NCI-H1417 (cell line): ENCODE data around the gene TMEM52.

Experiments
- DNase-seq, 3 experiments: peaks; one replicate each; lab custom pipeline; 2025; lab: John Stamatoyannopoulos, UW

The TMEM52 gene

GRCh38 chr1:1918901-1919303 is at the start of gene TMEM52:
Gene TMEM52 (minus strand): TSS chr1:1919279. CDS start chr1:1919265, 14 bp downstream.
- DNase-seq: no peak

DNA sequence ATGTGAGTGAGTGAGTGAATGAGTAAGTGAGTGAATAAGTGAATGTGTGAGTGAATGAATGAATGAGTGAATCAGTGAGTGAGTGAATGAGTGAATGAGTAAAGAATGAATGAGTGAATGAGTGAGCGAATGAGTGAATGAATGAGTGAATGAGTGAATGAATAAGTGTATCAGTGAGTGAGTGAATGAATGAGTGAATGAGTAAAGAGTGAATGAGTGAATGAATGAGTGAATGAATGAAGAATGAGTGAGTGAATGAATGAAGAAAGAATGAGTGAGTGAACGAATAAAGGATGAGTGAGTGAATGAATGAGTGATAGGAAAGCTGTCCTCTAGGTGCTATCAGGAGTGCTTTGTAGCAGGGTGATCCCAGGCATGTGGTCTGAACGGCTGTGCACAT is 48.8 kb upstream of the TMEM52 start:
- DNase-seq: no peak

GRCh38 chr1:1967151-1967550 is 48.1 kb upstream of the TMEM52 start:
- no peak for DNase-seq

DNA sequence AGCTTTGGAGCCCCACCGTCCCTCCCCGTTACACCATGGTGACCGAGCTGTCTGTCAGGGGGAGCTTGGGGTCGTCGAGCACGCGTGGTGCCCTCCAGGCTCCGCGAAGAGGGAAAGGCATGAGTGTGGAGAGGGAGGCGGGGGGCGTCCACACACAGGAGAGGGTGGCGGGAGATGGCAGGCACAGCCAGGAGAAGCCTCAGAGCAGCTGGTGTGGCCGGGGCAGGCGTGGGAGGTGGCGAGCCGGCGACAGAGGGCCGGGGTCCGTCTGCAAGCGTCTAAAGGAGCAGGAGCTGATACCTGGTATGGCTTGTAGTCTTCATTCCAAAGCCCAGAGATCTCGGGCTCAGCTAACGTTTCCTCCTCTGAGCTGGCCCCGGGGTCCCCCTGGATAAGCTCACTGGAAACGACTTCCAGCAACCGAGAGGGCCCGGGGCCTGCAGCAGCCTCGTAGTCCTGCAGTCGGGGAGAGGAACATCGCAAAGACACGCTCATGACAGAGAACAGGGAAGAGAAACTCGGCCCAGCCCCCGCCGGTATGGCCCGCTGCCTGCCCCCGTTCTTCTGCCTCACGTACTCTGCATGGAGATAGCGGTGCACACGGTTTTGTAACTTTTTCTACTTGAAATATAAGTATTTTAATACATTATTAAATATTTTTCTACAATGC is 47.1 kb upstream of the TMEM52 start:
- no peak for DNase-seq

- no peak for DNase-seq
Observed at GRCh38 chr1:1965546-1965945, 46.5 kb upstream of the TMEM52 start.

- no peak for DNase-seq
Observed at GRCh38 chr1:1964811-1965210, 45.7 kb upstream of the TMEM52 start.

DNA sequence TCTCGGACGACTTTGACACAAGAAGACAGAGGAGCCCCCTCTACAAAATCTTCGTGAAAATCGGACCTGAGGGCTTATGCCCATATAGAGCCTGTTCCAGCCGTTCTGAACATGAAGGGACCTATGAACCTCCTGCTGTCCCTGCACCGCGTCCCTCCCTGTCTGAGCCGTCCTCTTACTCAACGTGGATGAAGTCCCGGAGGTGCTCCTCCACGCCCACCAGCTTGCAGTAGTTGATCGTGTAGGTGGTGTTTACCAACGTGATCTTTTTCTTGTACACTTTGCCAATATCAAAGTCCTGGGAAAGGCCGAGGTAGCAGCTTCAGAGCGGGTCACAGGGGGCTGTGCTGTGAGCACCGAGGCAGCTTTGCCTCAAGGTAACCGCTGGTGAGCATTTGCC is 44.5 kb upstream of the TMEM52 start:
- DNase-seq: no peak

GRCh38 chr1:1962752-1963151 is 43.7 kb upstream of the TMEM52 start:
- no peak for DNase-seq

DNA sequence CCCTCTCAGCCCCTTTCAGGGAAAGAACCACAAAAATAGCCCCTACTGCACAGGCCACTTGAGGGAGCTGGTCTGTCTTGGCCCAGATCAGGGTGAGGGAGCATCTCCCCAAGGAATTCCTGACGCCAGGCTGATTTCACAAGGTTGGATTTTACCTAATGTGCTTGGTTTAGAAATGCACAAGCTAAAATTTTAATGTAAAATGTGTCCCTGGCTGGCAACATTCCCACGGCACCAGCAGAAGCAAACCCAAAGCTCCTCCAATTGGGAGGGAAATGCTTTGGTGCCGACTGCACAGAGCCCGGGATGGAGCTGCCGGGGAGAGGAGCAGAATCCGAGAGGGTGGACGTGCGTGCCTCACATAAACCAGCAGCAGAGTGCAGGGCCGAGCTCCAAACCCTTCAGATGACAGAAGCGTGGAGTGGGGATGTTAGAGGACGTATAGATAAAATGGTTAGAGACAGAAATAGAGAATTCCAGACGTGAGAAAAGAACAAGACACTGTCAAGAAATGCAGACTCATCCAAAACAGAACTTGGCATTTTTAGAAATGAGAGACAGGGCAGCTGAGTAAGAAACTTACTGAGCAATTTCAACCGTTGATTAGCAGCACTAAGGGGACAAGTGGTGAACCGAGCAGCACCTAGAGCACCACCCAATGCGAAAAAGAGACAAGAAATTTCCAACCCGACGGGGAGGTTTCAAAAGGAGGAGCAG is 41.6 kb upstream of the TMEM52 start:
- no peak for DNase-seq

GRCh38 chr1:1959840-1960479 is 40.9 kb upstream of the TMEM52 start:
- peak; percentile 32 to 81 (median 59) for DNase-seq

DNA sequence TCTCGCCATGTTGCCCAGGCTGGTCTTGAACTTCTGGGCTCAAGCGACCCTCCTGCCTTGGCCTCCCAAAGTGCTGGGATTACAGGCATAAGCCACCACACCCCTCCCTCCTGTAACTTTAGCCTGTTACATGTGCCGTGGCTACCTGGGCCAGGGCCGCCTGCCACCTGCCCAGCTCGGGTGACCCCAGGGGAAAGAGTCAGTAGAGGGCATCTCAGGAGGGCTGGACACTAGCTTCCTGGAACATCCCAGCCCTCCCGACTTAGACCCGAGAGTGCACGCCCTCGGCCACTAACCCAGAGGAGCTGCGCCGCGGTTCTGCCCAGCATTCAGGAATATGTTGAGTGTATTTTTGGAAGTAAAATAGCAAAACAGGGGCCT is 40.4 kb upstream of the TMEM52 start:
- no peak for DNase-seq

DNA sequence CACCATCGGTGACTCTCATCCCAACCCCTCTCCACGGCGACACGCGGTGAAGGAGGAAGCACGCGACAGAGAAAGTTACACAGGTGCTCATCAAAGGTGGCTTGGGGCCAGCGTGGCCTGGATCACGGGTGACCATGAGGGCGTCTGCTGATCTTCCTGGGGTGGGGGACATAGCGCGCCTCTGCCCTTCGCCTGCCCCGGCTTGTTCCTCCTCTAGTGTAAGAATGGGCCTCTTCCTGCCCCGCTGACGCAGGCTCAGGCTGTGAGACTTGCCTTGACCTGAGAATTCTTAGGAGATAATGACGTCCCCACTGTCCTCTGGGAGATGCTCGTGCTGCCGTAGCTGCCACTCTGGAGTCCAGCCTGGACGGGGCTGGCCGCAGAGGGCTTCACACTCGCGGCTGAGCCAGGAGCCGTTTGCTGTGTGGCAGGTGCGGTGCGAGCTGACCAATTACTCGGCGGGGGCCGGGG is 39.0 kb upstream of the TMEM52 start:
- DNase-seq: no peak

- no peak for DNase-seq
Observed at GRCh38 chr1:1957533-1957961, 38.5 kb upstream of the TMEM52 start.

DNA sequence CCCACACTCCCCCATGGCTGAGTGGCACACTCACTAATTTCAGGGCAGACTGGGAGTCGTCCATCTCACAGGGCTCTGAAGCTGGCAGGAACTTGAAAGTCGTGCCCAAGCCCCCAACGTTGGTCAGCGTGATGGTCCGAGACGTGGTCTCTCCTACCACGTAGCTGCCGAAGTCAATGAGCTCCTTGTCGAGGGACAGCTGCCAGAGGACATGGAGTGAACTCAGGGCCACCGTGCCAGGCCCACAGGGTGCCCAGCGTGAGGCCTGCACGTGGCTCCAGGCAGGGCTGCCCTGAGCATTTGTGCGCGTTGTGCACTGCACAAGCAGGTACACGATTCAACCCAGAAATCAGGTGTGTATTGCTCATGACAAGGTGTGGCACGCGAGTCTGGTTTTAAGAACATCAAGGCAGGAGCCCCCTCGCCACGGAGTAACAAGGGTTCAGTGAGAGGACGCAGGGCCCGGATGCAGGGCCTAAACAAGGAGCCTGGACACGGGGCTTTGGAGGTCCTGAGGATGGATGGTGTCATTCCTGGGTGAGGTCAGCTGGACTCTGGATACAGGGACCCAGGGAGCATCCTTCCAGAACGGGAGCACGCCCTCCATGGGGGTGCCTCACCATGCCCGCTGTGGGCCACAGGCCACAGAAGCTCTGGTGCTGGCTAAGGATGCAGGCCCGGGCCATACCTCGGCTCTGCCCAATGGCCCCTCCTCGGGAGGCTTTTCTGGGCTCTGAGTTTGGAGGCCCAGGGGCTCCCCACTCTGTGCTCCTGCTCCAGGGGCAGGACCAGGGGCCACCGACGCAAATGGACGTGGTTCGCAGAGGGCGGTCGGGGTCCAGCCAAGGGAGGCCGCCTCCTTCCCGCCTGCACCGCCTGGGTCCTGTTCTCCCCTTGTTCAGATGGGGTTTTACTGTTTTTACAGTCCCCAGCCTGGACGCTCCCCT is 37.8 kb upstream of the TMEM52 start:
- no peak for DNase-seq

DNA sequence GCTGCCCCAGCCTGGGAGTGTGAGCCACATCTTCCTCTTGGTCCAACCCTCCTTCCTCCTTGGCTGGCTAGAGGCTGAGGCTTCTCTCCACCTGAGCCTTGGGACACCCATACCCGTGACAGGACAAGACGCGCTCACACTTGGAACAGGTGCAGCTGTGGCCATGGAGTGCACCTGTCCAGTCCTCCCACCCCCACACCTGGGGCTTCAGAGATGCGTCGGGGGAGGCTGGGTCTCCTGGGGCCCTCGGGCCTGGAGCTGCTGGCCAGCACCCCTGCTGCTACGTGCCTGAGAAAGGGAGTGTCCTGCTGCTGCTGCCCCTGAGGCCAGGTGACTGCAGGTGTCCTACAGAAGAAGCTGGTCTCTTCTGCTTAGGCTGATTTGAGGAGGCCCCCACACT is 37.0 kb upstream of the TMEM52 start:
- DNase-seq: peak in 1 of 3 experiments; percentile 18

DNA sequence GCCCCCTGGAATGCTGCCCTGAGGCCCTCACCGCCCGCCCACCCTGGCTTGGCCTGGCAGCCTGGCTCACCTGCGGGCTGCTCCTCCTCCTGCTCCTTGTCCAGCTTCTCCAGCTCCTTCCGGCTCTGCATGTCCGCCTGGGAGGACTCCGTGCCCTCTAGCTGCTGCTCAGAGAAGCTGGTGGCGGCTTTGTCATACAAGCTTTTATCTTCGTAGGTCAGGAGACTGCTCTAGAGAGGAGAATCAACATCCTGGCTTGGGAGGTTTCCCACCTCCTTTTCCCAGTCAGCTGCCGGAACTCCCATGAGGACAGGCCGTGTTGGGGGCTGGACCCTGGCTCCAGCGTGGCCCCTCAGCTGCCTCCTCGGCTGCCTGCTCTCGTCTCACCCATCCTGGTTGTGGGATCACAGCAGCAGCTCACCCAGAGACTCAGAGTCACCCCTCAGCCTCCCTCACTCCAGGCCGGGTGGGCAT is 36.6 kb upstream of the TMEM52 start:
- no peak for DNase-seq

- DNase-seq: no peak
Observed at GRCh38 chr1:1954831-1955441, 35.9 kb upstream of the TMEM52 start.

DNA sequence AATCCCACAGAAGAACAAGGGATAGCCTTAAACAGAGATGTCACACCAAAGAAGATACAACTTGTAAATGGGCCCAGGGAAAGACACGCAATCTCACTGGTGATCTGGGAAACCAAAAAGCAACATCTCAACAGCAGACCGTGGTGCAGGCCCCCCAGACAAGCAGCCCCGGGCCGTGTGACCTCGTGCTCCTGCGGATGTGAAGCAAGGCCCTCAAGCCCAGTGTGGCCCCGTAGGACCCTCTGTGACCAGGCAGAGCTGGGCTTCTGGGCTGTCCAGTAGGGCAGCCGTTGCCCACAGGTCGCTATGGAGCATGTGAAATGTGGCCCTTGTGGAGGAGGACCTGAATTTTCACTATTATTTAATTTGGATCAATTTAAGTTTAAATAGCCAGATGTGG is 34.9 kb upstream of the TMEM52 start:
- DNase-seq: no peak

GRCh38 chr1:1950940-1951339 is 31.9 kb upstream of the TMEM52 start:
- no peak for DNase-seq

DNA sequence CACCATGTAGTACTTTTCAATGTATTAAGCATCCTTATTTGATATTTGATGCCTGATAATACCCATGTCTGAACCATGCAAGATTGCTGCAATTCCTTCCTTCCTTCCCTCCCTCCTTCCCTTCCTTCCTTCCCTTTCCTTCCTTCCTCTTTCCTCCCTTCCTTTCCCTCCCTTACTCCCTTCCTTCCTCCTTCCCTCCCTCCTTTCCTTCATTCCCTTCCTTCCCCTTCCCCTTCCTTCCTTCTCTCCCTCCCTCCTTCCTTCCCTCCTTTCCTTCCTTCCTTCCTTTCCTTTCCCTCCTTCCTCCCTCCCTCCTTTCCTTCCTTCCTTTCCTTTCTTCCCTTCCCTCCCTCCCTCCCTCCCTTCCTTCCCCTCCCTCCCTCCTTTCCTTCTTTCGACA is 29.7 kb upstream of the TMEM52 start:
- no peak for DNase-seq

DNA sequence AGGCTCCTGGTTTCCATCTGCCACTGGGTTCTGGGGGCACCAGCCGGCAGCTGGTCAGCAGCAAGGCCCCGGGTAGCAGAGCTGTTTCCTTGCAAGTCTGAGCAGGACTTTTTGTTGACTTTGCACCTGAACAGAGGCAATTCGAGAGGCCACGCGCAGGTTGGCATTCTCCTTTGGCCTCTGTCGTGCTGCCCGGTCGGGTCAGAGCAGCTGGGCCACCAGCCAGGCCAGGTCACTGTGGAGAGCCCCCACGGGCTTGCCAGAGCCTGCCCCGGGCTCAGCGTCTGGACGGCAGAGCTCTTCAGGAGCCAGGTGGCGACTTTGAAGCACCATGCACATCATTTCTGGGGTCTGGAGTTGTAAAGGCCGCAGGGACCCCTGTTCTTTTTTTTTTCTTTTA is 28.4 kb upstream of the TMEM52 start:
- peak in 2 of 3 experiments; percentile 42 to 82 for DNase-seq
